Aortic smooth muscle cell (primary cell): ENCODE data around the gene SAA2. TPM values are rescaled to one million over a fixed set of nuclear protein-coding genes. Genes with fewer than 3 reads are reported as not detected.

Experiments
- total RNA-seq: library from RNA; depleted of rRNA; stranded (reverse); fragments of >200 nt; gene quantifications from 2 replicates; pipeline ENCODE4 v1.2.3, GENCODE V29; 2014

SAA2 gene
- not detected in 2 replicates for total RNA-seq

DNA sequence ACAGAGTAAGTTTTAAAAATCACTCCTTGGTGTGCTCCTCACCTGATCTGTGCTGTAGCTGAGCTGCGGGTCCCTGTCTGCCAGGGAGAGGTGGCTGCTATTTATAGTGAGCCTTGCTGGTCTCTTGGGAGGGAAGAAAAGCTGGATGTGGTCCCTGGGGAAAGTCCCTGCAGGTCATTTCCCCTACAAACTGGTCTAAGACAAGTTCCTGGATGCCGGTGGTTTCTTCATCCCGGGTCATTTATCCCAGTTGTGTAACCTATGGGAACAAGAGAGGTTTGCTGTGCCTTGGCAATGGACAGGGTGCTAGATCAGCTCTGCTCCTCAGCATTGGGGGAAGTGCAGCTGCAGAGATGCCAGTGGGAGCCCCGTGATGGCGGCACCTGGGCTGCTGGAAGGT is at the start of gene SAA2:
Gene SAA2 (minus strand): TSS at position 108 of the 400 bp plus-strand sequence. CDS start 657 bp downstream, outside the sequence.

DNA sequence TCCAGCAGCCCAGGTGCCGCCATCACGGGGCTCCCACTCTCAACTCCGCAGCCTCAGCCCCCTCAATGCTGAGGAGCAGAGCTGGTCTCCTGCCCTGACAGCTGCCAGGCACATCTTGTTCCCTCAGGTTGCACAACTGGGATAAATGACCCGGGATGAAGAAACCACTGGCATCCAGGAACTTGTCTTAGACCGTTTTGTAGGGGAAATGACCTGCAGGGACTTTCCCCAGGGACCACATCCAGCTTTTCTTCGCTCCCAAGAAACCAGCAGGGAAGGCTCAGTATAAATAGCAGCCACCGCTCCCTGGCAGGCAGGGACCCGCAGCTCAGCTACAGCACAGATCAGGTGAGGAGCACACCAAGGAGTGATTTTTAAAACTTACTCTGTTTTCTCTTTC is 17.5 kb upstream of the SAA2 start, which contains the start of gene SAA1:
Gene SAA1 (plus strand): TSS at position 316 of the 400 bp plus-strand sequence. CDS start 624 bp downstream, outside the sequence.

DNA sequence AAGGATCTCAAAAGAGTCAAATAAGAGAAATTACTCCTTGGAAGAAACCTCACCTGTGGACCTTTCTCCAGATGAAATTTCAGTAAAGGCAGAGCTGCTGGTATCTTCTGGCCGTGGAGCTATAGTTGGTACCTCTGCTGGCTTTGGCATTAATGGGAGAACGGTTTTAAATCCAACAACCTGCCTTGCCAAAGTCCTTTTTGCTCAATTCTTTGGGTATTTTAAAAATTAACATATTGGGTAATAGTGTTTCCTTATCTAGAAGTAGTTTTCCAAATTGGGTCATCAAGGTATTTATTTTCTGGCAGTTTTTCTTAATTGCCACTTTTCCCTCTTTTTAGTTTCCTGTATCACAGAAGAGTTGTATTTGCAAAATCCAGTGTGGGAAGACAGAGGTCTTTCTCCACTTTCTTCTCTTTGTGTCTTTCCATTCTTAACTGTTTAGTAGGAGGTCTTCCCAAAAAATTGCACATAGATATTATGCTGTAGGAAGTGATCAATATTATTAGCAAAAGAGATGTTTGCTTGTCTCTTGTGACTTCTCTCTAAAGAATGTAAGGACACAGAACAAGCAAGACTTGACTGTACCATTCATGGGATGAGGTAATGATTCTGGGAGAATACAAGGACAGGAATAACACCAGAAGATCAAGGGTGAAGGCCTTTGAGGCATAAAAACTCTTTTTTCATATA is 11.7 kb downstream of the SAA2 start, which contains the start of gene SAA4:
Gene SAA4 (minus strand): TSS at position 139 of the 693 bp plus-strand sequence. CDS start 876 bp downstream, outside the sequence.

Other genes starting within 250 kb of the SAA2 start
- 34.4 and 37.9 TPM in 2 replicates for gene SERGEF, start 235.6 kb downstream of the SAA2 start, total RNA-seq
- gene TPH1, start 202.4 kb downstream of the SAA2 start, total RNA-seq, result under 0.01 and 0.12 TPM in 2 replicates
- 10.0 and 11.9 TPM in 2 replicates for gene SAAL1, start 142.6 kb downstream of the SAA2 start, total RNA-seq
- gene MRGPRX3, start 116.1 kb downstream of the SAA2 start, total RNA-seq, result not detected in 2 replicates
- not detected in 2 replicates for gene MRGPRX4, start 75.8 kb downstream of the SAA2 start, total RNA-seq
- not detected in 2 replicates for gene SAA4, start 11.9 kb downstream of the SAA2 start, total RNA-seq
- not detected in 2 replicates for gene SAA1, start 17.6 kb upstream of the SAA2 start, total RNA-seq
- gene HPS5, start 73.5 kb upstream of the SAA2 start, total RNA-seq, result 51.9 and 60.8 TPM in 2 replicates
- 59.1 and 77.4 TPM in 2 replicates for gene GTF2H1, start 73.9 kb upstream of the SAA2 start, total RNA-seq
- gene LDHA, start 145.9 kb upstream of the SAA2 start, total RNA-seq, result 490 and 579 TPM in 2 replicates
- gene LDHC, start 163.7 kb upstream of the SAA2 start, total RNA-seq, result 1.3 TPM in 1 of 2 replicates, not detected in the other
- gene LDHAL6A, start 207.2 kb upstream of the SAA2 start, total RNA-seq, result not detected in 2 replicates